ENCODE data around the gene VCAN.

The VCAN gene

GRCh38 chr5:83507431-83507830, 35.9 kb downstream of the VCAN start:
- no peak for DNase-seq

DNA sequence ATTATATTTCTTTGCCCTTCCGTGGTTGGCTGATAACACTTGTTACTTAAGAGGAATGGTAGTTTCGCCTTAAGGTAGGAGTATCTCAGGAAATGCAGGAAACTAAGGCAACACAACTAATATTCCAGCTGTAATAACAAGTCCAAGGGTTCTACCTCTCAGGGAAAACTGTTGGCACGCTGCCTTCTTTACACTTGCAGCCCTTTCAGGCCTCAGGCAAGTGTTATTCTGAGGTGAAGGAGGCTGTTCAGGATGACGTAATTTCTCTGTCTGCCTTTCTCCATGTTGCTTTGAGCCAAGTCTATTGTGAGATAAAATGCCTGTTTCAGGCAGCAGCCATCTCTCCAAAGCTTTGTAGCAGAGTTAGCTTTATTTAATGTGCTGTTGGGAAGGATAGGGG, 38.0 kb downstream of the VCAN start:
- no peak for DNase-seq

GRCh38 chr5:83510260-83510659, 38.7 kb downstream of the VCAN start:
- no peak for DNase-seq

DNA sequence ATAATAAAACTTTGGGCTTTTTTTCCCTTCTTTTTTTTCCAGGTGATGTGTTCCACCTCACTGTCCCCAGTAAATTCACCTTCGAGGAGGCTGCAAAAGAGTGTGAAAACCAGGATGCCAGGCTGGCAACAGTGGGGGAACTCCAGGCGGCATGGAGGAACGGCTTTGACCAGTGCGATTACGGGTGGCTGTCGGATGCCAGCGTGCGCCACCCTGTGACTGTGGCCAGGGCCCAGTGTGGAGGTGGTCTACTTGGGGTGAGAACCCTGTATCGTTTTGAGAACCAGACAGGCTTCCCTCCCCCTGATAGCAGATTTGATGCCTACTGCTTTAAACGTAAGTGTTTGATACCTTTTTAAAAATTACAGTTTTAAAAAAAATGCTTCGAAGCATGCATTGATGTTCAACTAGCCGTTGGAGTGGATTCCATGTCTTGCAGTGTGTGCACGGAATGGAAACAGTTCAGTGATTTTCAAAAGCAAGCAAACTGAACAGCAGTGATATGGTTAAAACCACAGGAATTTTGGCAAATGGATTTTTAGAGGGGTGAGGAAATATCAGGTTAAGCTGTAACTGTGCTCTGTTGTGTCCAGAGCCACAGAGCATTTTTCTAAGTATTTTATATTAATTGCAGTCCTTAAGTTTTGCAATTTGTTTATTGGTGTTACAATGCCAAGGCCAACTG, 40.7 kb downstream of the VCAN start:
- no peak for DNase-seq

DNA sequence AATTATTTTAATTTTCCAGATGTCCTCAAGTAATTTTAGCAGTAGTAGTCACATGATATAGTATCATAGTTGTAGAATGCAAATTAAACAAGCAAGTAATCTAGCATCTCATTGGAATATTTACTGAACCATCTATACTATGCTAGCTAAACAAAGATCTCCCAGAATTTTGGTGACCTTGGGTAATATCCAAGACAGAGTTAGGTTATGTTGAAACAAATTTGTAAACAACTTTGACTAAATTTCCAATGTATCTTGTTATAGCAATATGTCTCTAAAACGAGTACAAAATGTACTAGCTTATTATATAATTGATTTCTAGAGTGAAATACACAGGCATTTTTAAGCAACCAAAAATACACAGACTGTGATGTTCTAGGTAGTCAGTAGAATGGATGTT, 41.5 kb downstream of the VCAN start:
- no peak for DNase-seq

DNA sequence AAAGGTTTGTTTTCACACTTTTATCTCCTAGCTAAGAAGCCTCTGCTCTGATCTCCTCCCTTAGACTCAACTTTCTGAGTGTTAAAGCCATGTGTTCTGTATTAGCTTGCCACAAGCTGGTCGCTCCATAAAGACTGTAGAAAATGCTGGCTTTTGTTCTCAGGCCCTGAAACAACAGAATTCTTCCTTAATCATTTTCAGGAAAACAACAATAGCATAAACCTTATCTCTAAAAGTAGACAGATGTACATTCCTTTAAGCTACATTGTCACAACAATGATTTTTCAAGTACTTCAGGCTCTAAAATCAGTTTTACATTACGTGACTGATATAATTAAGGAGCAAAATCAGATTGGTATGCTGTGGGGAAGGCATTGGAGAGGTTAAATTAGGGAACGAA, 41.9 kb downstream of the VCAN start:
- no peak for DNase-seq

GRCh38 chr5:83516377-83516776, 44.8 kb downstream of the VCAN start:
- no peak for DNase-seq

GRCh38 chr5:83517072-83517687, 45.6 kb downstream of the VCAN start:
- DNase-seq = no peak

GRCh38 chr5:83517688-83518085, 46.1 kb downstream of the VCAN start:
- DNase-seq = no peak

GRCh38 chr5:83518319-83519061, 46.9 kb downstream of the VCAN start:
- DNase-seq = no peak

DNA sequence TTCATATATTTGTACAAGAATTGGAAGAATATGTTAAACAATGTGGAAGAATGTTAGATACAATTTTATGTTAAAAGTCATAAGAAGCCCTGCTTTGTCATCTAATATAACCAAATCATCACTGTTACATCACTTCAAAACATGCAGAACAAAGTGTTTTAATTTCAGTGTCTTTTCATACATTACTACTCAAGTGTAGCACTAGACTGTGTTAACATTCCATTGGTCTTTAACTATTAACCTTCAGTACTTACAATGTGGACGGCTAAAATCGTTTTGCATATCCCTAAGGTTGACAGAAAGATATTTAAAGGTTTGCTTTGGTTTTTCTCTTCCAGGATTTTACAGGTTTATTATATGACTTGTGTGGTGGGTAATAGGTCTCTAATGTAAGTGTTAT, 50.9 kb downstream of the VCAN start:
- DNase-seq = no peak

DNA sequence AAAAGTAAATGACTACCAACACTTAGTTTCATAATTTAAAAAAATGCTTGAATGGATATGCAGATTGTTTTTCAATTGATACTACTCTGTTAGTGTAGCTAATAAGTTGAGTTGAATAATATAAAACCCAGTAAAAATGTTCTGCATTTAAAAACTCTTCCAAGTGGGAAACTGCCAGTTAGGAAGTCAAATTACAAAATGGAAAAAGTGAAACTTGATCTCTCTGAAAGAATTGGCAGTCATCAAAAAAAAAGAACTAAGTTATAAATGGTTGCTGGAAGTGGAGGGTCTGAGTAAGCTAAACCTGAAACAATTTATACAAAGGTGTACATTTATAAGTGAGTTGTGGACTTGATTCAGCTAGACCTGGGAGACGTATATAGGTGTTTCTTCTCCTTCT, 52.4 kb downstream of the VCAN start:
- no peak for DNase-seq

GRCh38 chr5:83524345-83524744, 52.8 kb downstream of the VCAN start:
- no peak for DNase-seq

GRCh38 chr5:83524991-83525390, 53.4 kb downstream of the VCAN start:
- DNase-seq = no peak

GRCh38 chr5:83526289-83526688, 54.7 kb downstream of the VCAN start:
- no peak for DNase-seq

DNA sequence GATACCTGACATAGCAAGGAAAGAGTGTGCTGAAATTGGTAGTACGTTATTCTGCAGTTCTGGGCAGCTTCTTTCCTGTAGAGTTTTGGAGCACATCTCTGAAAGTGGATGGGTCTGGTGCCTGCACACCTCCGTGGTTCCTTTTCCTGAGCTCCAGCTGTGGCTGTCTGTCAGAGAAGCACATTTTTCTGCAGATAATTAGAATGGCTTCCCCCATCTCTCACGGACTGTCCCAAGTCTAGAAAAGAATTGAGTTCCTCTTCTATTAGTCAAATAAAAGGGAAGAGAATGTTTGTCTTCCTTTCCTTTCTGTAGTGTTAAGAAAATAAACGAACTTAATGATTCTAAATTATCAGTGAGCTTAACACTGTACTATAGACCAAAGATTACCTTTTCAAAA, 55.7 kb downstream of the VCAN start:
- DNase-seq = no peak

- DNase-seq = no peak
These were observed 56.3 kb downstream of the VCAN start for GRCh38 chr5:83527722-83528438.

DNA sequence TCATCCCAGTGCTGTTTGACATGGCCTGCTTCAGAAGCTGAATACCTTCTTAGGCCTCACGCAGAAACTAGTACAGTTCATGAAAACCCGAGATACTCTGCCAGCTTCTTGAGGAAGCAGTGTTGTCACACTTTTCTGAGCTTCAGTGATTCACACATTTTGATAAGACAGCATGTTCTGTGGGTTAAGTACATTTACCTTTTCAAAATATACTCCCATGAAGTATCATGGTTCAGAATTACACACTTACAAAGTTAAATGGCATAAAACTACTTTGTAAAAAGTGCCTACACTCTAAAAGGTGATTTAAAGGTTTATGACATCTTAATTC, 56.9 kb downstream of the VCAN start:
- DNase-seq = no peak

- no peak for DNase-seq
These were observed 58.6 kb downstream of the VCAN start for GRCh38 chr5:83530193-83530592.

GRCh38 chr5:83531661-83532060, 60.1 kb downstream of the VCAN start:
- no peak for DNase-seq

DNA sequence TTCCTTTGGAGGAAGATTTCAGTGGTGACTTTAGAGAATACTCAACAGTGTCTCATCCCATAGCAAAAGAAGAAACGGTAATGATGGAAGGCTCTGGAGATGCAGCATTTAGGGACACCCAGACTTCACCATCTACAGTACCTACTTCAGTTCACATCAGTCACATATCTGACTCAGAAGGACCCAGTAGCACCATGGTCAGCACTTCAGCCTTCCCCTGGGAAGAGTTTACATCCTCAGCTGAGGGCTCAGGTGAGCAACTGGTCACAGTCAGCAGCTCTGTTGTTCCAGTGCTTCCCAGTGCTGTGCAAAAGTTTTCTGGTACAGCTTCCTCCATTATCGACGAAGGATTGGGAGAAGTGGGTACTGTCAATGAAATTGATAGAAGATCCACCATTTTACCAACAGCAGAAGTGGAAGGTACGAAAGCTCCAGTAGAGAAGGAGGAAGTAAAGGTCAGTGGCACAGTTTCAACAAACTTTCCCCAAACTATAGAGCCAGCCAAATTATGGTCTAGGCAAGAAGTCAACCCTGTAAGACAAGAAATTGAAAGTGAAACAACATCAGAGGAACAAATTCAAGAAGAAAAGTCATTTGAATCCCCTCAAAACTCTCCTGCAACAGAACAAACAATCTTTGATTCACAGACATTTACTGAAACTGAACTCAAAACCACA, 67.4 kb downstream of the VCAN start:
- no peak for DNase-seq

- no peak for DNase-seq
These were observed 67.9 kb downstream of the VCAN start for GRCh38 chr5:83539463-83539790.

DNA sequence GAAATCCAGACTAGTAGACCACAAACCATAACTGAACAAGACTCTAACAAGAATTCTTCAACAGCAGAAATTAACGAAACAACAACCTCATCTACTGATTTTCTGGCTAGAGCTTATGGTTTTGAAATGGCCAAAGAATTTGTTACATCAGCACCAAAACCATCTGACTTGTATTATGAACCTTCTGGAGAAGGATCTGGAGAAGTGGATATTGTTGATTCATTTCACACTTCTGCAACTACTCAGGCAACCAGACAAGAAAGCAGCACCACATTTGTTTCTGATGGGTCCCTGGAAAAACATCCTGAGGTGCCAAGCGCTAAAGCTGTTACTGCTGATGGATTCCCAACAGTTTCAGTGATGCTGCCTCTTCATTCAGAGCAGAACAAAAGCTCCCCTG, 68.6 kb downstream of the VCAN start:
- DNase-seq = no peak
